HEK293 (cell line): ENCODE results near the gene TPM4.
"Not testable (repeated sequence)": the region's sequence is repeated elsewhere in the genome, so short reads cannot be mapped to it uniquely, and the experiment has no call there.

ENCODE experiments used
- CTCF ChIA-PET: fragments of 350-600 bp; formaldehyde crosslinking; extraction: SDS; loops from one replicate; lab custom pipeline; 2021; ENCODE audit warnings: antibody characterized with exemption; lab: Yijun Ruan, JAX
- POLR2A ChIA-PET: fragments of 300-600 bp; formaldehyde crosslinking; extraction: SDS; loops from one replicate; lab custom pipeline; 2020; ENCODE audit warnings: antibody characterized with exemption, inconsistent platforms; lab: Yijun Ruan, JAX
- H3K27ac ChIP-seq: fragments of 200-500 bp; sonication (Bioruptor generic); 2 replicates; pipeline ENCODE4 v1.5.1; 2014; ENCODE audit warnings: low read depth, low read length, control low read depth, inconsistent platforms; ENCODE audit errors: extremely low read depth
- H3K36me3 ChIP-seq, 2 experiments: fragments of 200-500 bp in 1 of 2; sonication (Bioruptor generic) in 1 of 2; 1 replicate in 1 of 2; 2 replicates in 1 of 2; pipeline ENCODE4 v1.5.1; 2014 to 2017; ENCODE audit warnings: inconsistent platforms in 2 of 2, low read length in 2 of 2; ENCODE audit not compliant: control insufficient read depth in 2 of 2, insufficient read depth in 1 of 2
- H3K4me1 ChIP-seq: fragments of 200-500 bp; sonication (Bioruptor generic); 2 replicates; pipeline ENCODE4 v1.5.1; 2014; ENCODE audit warnings: mild to moderate bottlenecking, low read length, inconsistent platforms; ENCODE audit not compliant: control insufficient read depth, insufficient read depth
- H3K4me3 ChIP-seq: 2 replicates; pipeline ENCODE4 v1.5.1; 2011; ENCODE audit warnings: low read depth, mild to moderate bottlenecking, control low read depth, low read length, moderate library complexity
- H3K9me3 ChIP-seq: fragments of 200-500 bp; sonication (Bioruptor generic); 2 replicates; pipeline ENCODE4 v1.5.1; 2014; ENCODE audit warnings: low read depth, low read length, inconsistent platforms; ENCODE audit not compliant: control insufficient read depth, insufficient read depth
- BCL11B ChIP-seq: fragments of 450-650 bp; formaldehyde crosslinking; IDR thresholded peaks from 2 replicates; pipeline ENCODE4 v1.5.1; 2016; ENCODE audit warnings: low read depth, missing biosample characterization, missing genetic modification characterization
- GLIS2 ChIP-seq: fragments of 450-650 bp; formaldehyde crosslinking; IDR thresholded peaks from 2 replicates; pipeline ENCODE4 v1.5.1; 2016; ENCODE audit warnings: missing biosample characterization, missing genetic modification characterization
- MZF1 ChIP-seq: fragments of 450-650 bp; formaldehyde crosslinking; IDR thresholded peaks from 2 replicates; pipeline ENCODE4 v1.5.1; 2017; ENCODE audit warnings: missing biosample characterization, missing genetic modification characterization, borderline replicate concordance
- PBX3 ChIP-seq: sonication (generic); formaldehyde crosslinking; IDR thresholded peaks from 2 replicates; pipeline ENCODE4 v1.8.1; 2022; ENCODE audit warnings: mild to moderate bottlenecking, moderate library complexity, missing genetic modification reagents
- PRDM10 ChIP-seq: fragments of 450-650 bp; formaldehyde crosslinking; IDR thresholded peaks from 2 replicates; pipeline ENCODE4 v1.5.1; 2016; ENCODE audit warnings: missing biosample characterization, missing genetic modification characterization
- SP3 ChIP-seq: fragments of 450-650 bp; formaldehyde crosslinking; IDR thresholded peaks from 2 replicates; pipeline ENCODE4 v1.5.1; 2016; ENCODE audit warnings: missing biosample characterization, missing genetic modification characterization
- ZBTB48 ChIP-seq: fragments of 450-650 bp; formaldehyde crosslinking; IDR thresholded peaks from 2 replicates; pipeline ENCODE4 v1.5.1; 2016; ENCODE audit warnings: missing biosample characterization, missing genetic modification characterization
- ZBTB8A ChIP-seq: fragments of 450-650 bp; formaldehyde crosslinking; IDR thresholded peaks from 2 replicates; pipeline ENCODE4 v1.5.1; 2016; ENCODE audit warnings: missing biosample characterization, missing genetic modification characterization
- ZFHX2 ChIP-seq: fragments of 450-650 bp; formaldehyde crosslinking; conservative IDR thresholded peaks from 2 replicates; pipeline ENCODE4 v1.5.1; 2016; ENCODE audit warnings: missing biosample characterization, missing genetic modification characterization
- ZNF10 ChIP-seq: fragments of 450-650 bp; formaldehyde crosslinking; IDR thresholded peaks from 2 replicates; pipeline ENCODE4 v1.5.1; 2017; ENCODE audit warnings: missing biosample characterization, missing genetic modification characterization
- ZNF133 ChIP-seq: fragments of 450-650 bp; formaldehyde crosslinking; IDR thresholded peaks from 2 replicates; pipeline ENCODE4 v1.5.1; 2016; ENCODE audit warnings: missing biosample characterization, missing genetic modification characterization
- ZNF16 ChIP-seq: fragments of 450-650 bp; formaldehyde crosslinking; IDR thresholded peaks from 2 replicates; pipeline ENCODE4 v1.5.1; 2016; ENCODE audit warnings: low read depth, missing biosample characterization, missing genetic modification characterization
- ZNF202 ChIP-seq: fragments of 450-650 bp; formaldehyde crosslinking; IDR thresholded peaks from 2 replicates; pipeline ENCODE4 v1.5.1; 2016; ENCODE audit warnings: missing biosample characterization, missing genetic modification characterization, borderline replicate concordance
- ZNF335 ChIP-seq: fragments of 450-650 bp; formaldehyde crosslinking; conservative IDR thresholded peaks from 2 replicates; pipeline ENCODE4 v1.5.1; 2016; ENCODE audit warnings: missing biosample characterization, missing genetic modification characterization
- ZNF621 ChIP-seq: fragments of 450-650 bp; formaldehyde crosslinking; IDR thresholded peaks from 2 replicates; pipeline ENCODE4 v1.5.1; 2017; ENCODE audit warnings: missing biosample characterization, missing genetic modification characterization
- ZNF76 ChIP-seq: fragments of 450-650 bp; formaldehyde crosslinking; IDR thresholded peaks from 2 replicates; pipeline ENCODE4; 2016; ENCODE audit warnings: low read depth, missing biosample characterization, missing genetic modification characterization, borderline replicate concordance
- TF ChIP-seq, protein P1 (sequence below): fragments of 450-650 bp; formaldehyde crosslinking; IDR thresholded peaks from 2 replicates; pipeline ENCODE4 v1.5.1; 2016; ENCODE audit warnings: missing biosample characterization, missing genetic modification characterization, borderline replicate concordance
- TF ChIP-seq, protein P2 (sequence below): fragments of 450-650 bp; formaldehyde crosslinking; IDR thresholded peaks from 2 replicates; pipeline ENCODE4 v1.5.1; 2016; ENCODE audit warnings: missing biosample characterization, missing genetic modification characterization
- TF ChIP-seq, protein P3 (sequence below): fragments of 450-650 bp; formaldehyde crosslinking; IDR thresholded peaks from 2 replicates; pipeline ENCODE4 v1.5.1; 2017; ENCODE audit warnings: missing biosample characterization, missing genetic modification characterization

The TPM4 gene

DNA sequence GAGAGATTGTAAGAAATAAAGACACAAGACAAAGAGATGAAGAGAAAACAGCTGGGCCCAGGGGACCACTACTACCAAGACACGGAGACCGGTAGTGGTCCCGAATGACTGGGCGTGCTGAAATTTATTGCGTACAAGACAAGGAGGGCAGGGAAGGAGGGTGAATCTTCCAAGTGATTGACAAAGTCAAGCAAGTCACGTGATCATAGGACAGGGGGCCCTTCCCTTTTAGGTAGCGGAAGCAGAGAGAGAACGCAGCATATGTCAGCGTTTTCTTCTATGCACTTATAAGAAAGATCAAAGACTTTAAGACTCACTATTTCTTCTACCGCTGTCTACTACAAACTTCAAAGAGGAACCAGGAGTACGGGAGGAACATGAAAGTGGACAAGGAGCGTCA, 46.1 kb upstream of the TPM4 start:
- H3K4me3 ChIP-seq, POLR2A ChIA-PET, H3K36me3 ChIP-seq, H3K4me1 ChIP-seq, H3K9me3 ChIP-seq, H3K27ac ChIP-seq: not testable (repeated sequence)
- CTCF ChIA-PET = interaction anchor here (1.3 kb wide), 1 partner anchor 12 kb away, joined by 4 read pairs; no protein-coding TSS in a partner anchor

GRCh38 chr19:16030964-16031871, 45.1 kb upstream of the TPM4 start:
- H3K4me1 ChIP-seq = no peaks in the 10 kb centered on the region
- no peak for TF ChIP-seq ZNF621 (tag by site-specific recombination)
- TF ChIP-seq ZNF335 = no peak
- no peak for TF ChIP-seq ZNF16 (tag by site-specific recombination)
- no peak for TF ChIP-seq GLIS2 (tag by site-specific recombination)
- no peak for TF ChIP-seq SP3 (tag by site-specific recombination)
- no peak for TF ChIP-seq ZNF76
- no peak for TF ChIP-seq ZBTB8A (tag by site-specific recombination)
- TF ChIP-seq PBX3 = no peak
- TF ChIP-seq, protein P1, sequence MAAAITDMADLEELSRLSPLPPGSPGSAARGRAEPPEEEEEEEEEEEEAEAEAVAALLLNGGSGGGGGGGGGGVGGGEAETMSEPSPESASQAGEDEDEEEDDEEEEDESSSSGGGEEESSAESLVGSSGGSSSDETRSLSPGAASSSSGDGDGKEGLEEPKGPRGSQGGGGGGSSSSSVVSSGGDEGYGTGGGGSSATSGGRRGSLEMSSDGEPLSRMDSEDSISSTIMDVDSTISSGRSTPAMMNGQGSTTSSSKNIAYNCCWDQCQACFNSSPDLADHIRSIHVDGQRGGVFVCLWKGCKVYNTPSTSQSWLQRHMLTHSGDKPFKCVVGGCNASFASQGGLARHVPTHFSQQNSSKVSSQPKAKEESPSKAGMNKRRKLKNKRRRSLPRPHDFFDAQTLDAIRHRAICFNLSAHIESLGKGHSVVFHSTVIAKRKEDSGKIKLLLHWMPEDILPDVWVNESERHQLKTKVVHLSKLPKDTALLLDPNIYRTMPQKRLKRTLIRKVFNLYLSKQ (tag by site-specific recombination) = no peak
- no peak for TF ChIP-seq ZNF133 (tag by site-specific recombination)
- TF ChIP-seq, protein P2, sequence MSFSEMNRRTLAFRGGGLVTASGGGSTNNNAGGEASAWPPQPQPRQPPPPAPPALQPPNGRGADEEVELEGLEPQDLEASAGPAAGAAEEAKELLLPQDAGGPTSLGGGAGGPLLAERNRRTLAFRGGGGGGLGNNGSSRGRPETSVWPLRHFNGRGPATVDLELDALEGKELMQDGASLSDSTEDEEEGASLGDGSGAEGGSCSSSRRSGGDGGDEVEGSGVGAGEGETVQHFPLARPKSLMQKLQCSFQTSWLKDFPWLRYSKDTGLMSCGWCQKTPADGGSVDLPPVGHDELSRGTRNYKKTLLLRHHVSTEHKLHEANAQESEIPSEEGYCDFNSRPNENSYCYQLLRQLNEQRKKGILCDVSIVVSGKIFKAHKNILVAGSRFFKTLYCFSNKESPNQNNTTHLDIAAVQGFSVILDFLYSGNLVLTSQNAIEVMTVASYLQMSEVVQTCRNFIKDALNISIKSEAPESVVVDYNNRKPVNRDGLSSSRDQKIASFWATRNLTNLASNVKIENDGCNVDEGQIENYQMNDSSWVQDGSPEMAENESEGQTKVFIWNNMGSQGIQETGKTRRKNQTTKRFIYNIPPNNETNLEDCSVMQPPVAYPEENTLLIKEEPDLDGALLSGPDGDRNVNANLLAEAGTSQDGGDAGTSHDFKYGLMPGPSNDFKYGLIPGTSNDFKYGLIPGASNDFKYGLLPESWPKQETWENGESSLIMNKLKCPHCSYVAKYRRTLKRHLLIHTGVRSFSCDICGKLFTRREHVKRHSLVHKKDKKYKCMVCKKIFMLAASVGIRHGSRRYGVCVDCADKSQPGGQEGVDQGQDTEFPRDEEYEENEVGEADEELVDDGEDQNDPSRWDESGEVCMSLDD = no peak
- no peaks in the 10 kb centered on the region for H3K9me3 ChIP-seq
- H3K27ac ChIP-seq = no peak overlapping the region
- ChIA-PET CTCF (interaction anchor here (0.8 to 1.3 kb wide), 2 partner anchors 10 to 11 kb away, joined by 3 to 4 read pairs; no protein-coding TSS in a partner anchor), POLR2A (interaction anchor here (0.5 kb wide), 1 partner anchor 103 kb away, joined by 3 read pairs; no protein-coding TSS in a partner anchor)
- H3K36me3 ChIP-seq = no peaks in the 10 kb centered on the region
- no peak overlapping the region for H3K4me3 ChIP-seq

GRCh38 chr19:16031872-16032200, 44.5 kb upstream of the TPM4 start:
- no peaks in the 10 kb centered on the region for H3K4me1 ChIP-seq
- no peak overlapping the region for H3K27ac ChIP-seq
- H3K36me3 ChIP-seq = no peaks in the 10 kb centered on the region
- ChIA-PET CTCF (no interaction called here), POLR2A (no interaction called here)
- no peak overlapping the region for H3K4me3 ChIP-seq
- no peaks in the 10 kb centered on the region for H3K9me3 ChIP-seq
- TF ChIP-seq ZNF10 (tag by site-specific recombination) = no peak
- TF ChIP-seq ZFHX2 (tag by site-specific recombination) = no peak
- TF ChIP-seq MZF1 (tag by site-specific recombination) = no peak
- no peak for TF ChIP-seq ZNF202 (tag by site-specific recombination)
- no peak for TF ChIP-seq BCL11B (tag by site-specific recombination)
- TF ChIP-seq, protein P3, sequence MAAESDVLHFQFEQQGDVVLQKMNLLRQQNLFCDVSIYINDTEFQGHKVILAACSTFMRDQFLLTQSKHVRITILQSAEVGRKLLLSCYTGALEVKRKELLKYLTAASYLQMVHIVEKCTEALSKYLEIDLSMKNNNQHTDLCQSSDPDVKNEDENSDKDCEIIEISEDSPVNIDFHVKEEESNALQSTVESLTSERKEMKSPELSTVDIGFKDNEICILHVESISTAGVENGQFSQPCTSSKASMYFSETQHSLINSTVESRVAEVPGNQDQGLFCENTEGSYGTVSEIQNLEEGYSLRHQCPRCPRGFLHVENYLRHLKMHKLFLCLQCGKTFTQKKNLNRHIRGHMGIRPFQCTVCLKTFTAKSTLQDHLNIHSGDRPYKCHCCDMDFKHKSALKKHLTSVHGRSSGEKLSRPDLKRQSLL (tag by site-specific recombination) = no peak
- TF ChIP-seq SP3 (tag by site-specific recombination) = no peak
- no peak for TF ChIP-seq PRDM10
- no peak for TF ChIP-seq ZBTB48 (tag by site-specific recombination)
